HG03439 (cell line): ENCODE results near the gene SUSD6.
"Not testable (repeated sequence)": the region's sequence is repeated elsewhere in the genome, so short reads cannot be mapped to it uniquely, and the experiment has no call there.

Experiments used
- ATAC-seq: cut with Tn5 transposase; IDR thresholded peaks from one replicate; pipeline ENCODE4 v1.9.1; 2021; ENCODE audit warnings: mild to moderate bottlenecking, moderate library complexity; ENCODE audit not compliant: unreplicated experiment

The SUSD6 gene

DNA sequence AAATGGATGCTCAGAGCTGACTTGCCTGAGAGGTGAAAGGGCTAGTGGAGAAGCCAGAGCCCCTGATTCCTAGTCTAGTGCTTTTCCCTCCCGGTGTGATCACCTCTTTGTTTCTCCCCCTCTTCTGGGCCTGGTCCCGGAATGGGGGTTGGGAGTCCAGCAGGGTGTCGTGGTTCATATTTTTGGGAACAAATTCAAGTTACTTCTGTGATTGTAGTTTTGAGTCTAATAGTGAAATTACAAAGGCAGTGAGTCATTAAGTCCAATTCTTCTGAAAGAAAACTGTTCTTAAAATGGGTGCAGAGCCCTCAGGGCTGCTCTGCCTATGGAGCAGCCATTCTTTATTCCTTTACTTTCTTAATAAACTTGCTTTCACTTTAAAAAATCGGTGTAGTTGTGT is 7.6 kb downstream of the SUSD6 start:
- no peak for ATAC-seq

DNA sequence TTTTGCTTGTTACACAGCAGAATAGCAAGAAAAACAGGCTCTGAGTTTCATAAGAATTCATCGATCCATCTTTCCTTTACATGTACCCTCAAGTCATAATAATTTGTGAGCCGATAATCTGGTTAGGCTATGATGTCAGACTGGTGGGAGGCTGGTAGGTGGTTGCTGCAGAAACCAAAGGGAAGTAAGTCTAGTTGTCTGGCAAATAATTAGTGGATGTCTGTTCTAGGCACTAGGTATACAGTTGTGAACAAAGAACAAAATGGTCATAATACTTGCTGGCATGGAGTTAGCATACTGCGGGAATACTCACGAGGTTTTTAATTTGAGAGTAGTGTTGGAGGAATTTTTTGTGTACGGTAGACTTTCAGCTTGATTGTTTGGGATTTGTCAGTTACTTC is 8.8 kb downstream of the SUSD6 start:
- no peak for ATAC-seq

DNA sequence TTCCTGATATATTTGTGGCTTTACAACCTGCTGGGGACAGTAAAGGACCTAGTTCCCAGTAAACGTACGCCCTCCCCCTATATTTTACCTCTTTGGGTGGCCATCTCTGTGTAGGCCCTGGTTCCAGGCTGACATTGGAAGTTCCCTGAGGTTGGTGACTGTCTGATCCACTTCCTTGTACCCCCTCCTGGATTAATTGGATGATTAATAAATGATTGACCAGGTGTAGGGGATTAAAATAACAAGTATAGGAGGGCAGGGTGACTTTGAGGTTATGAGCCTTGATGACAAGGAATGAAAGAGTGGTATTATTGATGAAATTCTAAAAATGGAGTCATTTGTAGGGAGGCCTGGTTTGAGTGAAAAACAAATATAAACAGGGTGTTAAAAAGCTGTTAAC is 9.6 kb downstream of the SUSD6 start:
- no peak for ATAC-seq

DNA sequence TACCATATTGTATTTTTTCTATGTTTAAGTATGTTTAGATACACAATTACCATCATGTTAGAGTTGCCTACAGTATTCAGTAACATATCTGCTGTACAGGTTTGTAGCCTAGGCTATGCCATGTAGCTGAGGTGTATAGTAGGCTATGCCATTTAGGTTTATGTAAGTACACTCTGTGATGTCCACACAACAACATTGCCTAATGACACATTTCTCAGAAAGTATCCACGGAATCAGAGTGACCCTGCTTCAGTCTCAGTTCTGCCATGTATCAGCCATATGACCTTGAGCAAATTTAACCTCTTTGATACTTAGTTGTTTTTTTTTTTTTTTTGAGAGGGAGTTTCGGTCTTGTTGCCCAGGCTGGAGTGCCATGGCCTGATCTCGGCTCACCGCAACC is 12.7 kb downstream of the SUSD6 start:
- ATAC-seq, result no peak

DNA sequence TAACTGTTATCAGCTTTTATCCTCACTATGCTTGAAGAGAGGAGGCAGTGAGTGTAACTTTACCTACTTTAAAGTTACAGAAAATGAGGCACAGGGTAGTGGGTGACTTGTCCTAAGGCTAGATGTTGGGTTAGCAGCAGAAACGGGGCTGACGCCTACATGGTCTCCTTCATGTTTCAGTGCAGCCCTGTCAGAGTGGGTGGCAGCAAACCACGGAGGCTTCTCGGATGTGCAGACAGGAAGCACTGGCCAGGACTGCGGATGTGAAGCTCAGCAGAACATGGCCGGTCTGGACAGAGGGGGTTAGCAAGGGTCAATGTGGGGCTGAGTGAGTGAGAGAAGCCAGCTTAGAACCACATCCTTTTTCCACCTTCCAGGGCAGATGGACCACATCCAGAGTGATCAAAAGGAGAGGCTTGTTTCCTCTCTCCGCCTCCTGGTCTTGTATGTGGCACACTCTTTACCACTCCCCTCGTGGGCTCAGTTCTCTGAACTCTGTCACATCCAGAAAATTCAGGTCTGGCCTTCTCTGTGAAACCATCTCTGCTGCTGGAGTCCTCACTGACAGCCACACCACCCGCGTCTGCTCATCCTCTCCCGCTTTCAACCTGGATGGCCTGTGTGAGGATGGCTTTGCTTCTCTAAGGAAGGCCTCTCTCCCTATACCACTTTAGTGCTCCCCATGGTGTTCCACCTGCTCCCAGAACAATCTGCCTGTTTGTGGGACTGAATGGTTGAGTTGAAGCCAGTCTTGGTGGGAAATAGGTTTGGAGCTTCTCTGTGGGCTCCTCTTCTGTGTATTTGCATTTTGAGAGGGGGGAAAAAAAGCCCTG is 14.1 kb downstream of the SUSD6 start:
- ATAC-seq, result peak; percentile 68

DNA sequence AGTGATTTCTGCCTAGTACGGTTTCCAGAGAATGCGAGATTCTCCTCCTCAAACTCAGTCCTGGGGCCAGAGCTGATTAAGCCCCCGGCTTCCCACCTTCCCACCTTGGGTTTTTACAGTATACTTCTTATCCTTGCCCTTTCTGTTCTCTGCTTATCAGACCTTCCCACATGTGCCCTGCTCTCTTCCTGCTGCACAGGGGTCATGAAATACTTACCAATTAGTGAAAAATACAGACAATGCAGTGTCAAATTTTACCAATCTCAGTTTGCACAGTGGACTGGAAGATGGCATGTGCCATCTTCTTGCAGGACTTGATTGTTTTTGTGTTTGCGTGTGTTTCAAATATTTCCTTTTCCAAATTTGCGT is 14.7 kb downstream of the SUSD6 start:
- ATAC-seq, result no peak

DNA sequence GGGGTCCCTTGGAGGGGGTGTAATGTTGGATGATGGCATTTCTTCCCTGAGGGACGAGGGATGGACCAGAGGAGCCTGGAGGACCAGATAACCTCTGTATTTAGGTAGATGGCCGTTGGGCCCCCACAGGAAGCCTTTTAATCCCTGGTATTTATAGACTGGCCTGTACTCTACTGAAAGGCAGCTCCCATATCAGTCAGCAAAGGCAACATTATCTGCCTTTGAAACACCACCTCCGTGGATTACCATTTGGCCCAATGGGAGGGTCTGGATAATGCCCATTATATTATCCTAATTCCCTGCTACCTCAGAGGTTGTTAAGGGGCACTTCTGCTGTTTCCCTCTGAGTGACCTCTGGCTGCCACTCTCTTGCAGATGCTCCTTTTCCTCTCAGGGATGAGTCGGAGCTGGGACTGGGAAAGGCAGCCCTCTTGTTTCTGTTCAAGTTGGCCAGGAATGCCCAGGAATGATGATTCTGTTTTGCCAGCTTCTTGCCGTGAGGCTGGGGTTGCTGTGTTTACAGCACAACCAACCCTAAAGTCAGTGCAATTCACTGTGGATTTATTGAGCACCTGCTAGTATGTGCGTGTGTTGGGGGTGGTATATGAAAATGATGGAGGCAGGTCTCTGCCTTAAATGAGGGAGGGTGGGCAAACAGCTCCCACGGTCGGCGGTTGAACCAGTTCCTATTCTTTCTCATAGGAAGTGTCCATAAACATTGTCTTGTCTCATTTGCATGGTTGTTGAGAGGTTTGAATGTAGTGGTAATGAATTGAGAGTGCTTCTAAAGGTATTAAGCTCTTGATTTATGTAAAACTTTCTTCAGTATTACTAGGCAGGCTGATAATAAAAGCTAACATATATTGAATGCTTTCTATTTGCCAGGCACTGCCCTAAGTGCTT is 18.1 kb downstream of the SUSD6 start:
- ATAC-seq, result peak; percentile 41

DNA sequence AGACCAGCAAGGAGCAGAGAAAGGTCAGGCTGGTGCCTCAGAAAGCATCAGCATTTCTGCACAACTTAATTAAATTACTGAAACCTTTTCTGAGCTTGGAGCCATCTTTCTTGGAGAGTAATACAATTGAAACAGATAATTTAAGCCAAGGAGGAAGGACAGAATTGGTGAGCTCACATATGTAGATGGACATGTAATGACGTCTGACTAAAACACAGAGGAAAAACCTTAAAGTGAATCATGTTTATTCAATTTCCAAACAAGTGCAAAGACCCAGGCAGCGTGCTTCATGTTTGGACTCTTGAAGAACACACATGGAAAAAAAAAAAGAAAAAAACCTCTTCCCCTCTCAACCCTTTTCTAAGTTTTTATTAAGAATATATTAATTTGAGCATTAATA is 19.0 kb downstream of the SUSD6 start:
- ATAC-seq, result no peak

DNA sequence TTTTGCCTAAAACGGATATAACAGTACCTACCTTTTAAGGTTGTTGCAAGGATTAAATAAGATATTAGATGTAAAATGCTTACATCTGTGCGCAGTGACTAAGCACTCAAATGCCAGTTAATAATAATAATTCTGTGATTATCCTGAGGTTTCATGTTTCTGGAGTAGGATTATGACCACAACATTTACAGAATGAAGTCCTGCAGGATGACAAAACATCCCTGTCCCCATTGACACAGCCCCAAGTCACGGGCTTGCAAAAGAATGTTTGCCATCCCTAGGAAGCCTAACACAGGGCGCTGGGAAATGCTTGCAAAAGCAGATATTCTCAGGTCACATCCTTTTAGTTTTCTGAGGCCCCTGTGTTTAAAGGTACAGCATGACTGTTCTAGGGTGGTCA is 20.1 kb downstream of the SUSD6 start:
- no peak for ATAC-seq

DNA sequence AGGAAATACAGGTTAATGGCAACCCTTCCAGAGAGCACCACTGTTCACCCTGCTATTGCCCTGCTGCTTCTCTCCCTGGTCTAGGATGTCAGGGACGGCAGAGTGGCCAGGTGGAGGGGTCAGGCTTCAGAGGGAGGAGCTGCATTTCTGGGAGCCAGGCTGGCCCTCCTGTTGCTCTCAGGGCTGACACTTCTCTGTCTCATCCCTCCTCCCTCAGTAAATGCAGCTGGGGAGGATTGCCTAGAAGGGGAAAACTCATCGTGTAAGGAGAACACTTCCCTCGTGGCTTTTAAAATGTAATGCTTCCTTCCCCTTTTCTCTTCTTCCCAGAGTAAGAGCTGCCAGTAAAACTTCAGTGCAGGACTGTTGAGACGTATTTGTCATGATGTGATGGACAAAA is 20.8 kb downstream of the SUSD6 start:
- no peak for ATAC-seq

DNA sequence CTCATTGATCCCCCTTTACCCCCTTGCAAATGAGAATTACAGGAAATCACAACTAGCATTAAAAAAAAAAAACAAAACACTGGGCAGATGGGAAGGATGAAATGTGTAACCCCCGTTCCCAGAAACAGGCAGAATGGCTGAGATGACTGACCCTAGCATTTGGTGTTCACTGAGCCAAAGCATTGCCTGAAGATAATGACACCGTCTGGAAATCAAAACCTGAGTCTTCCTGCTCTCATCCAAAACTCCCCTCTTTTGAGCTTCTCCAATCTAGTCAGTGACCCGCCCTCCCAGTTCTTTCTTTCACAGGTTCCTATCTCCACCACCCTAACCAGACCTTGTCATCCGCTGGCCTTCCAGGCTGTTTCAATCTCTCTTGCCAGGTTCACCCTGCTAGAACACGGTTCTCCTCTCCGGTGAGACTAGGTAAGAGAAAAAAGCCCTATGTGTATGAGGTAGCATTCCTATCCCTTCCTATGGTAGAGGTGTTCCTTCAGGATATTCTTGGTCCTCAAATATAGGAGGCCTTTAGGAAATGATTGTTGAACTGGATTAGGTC is 21.3 kb downstream of the SUSD6 start:
- no peak for ATAC-seq

DNA sequence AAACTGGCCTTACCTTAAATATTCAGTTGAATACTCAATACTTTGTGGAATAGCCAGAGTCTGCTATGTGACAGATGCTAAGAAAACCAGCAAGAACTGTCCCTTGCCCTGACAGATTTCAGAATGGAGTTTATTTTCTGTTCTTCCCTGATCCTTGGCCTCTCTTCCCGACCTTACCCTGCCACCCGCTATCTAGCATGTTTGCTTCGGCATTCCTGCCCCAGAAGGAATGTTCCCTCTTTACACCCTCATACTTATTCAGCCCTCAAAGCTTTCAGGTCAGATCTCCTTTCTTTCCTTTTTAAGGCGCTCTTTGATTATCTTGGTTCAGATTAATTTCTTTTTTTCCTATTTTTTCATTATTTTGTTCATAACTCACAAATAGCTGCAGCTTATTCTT is 21.8 kb downstream of the SUSD6 start:
- no peak for ATAC-seq

DNA sequence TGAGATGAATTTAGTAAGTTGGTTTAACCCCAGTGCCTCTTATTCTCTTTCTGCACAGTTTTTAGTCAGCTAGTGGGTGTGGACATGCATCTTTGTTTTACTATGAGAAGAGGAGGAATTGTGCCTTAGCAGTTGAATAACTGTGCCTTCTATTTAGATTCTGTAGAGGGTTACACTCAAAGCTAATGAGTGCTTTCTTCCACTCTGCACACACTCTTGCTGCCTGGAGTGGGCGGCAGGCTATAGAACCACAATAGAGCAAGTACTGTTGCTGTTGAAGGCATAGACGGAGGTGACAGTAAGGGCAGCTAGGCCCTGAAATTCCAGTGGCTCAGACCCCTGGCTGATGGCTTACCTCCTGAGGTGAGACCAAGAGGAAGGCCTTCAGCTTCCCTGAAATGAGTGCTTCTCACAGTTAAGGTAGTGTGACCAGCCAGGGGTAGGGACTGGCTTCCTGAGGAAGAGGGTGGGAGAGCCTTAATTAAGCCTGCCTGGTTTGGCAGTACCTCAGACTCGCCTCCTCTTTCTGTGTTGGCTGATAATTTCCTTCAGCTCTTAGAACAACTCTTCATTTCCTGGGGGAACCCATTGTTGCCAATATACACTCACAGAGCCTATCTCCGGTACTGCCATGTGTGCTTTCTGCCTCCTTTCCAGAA is 24.7 kb downstream of the SUSD6 start:
- no peak for ATAC-seq

DNA sequence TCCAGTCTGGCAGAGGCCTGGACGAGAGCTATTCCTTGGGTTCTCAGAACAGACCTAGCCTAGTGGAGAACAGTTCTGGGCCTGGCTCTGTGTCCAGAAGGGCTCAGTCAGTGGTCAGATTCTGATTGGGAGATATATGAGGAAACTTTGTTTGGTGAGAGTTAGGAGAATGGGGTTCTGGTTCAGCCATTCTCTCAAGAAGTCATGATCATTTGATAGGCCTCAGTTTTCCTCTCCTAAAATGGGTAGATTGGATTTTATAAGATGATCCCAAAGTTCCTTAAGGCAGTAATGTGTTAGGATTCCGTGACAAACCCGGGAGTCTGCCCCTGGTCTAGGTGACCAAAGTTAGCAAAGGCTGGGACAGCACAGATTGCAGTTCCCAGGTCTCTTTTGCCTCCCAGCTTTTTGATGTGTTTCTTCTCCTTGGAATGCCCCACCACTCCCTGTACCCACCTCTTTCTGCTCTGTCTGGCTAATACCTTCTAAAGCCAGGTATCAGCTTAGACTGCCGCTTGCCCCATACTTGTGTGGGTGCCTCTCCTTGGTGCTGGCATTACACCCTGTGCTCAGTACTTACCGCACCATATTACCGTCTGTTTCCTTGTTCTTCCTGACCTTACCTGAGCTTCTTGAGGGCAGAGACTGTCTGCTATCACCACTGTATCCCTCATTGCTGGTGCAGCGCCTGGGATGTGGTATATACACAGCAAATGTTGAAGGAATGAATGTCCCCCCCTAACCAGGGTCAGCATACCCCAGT is 25.5 kb downstream of the SUSD6 start:
- ATAC-seq, result no peak

DNA sequence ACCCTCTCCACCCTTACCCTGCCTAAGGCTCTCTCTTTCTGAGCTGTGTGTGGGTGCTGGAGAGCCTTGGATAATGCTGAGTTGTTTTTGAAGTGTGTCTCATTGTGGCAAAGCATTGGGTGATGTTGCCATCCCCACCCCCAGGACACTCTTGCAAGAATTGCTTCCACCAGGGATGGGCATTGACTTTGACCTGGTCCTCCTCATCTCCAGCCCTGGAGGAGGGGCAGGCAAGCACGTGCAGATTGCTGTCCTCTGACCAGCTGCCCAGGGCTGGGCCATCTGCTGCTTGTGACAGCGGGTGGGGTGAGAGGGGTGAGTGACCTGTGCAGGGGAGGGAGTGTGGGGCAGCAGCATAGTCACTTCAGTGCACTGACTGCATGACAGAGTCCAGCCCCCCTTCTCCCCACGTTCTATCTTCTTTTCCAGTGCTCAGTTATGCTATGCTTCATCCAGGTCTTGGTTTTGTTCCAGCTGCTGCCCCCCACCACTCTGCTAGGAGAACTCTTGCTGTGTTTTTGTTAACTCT is 26.2 kb downstream of the SUSD6 start:
- ATAC-seq, result no peak

DNA sequence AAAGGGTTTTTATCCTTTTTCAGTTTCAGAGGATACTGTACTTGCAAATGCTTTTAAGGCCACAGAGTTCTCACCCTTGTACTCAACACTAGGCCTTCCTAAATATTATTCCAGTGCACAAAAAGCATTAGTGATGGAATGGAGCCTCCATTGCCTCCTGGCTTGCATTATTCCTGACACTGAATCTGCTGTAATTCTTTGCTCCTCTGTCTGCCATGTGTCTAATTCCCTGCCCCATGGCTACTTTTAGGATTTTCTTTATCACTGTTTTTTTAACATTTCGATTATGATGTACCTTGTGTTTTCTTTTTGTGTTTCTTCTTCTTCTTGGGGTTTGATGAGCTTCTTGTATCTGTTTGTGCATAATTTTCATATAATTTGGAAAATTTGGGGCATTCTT is 29.5 kb downstream of the SUSD6 start:
- no peak for ATAC-seq

DNA sequence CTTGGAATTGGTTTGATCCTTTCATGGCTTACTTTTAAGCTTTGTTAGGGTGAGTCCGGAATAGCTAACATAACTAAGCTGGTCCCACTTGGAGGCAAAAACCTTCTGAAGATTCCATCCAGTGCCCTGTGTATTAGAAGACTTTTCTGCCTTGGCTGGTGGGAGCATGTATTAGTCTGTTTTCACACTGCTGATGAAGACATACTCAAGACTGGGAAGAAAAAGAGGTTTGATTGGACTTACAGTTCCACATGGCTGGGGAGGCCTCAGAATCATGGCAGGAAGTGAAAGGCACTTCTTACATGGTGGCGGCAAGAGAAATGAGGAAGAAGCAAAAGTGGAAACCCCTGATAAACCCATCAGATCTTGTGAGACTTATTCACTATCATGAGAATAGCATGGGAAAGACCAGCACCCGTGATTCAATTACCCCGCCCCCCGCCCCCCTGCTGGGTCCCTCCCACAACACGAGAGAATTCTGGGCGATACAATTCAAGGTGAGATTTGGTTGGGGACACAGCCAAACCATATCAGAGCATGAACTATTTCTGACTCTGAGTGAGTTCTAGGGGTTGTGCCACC is 30.9 kb downstream of the SUSD6 start:
- ATAC-seq, result not testable (repeated sequence)

DNA sequence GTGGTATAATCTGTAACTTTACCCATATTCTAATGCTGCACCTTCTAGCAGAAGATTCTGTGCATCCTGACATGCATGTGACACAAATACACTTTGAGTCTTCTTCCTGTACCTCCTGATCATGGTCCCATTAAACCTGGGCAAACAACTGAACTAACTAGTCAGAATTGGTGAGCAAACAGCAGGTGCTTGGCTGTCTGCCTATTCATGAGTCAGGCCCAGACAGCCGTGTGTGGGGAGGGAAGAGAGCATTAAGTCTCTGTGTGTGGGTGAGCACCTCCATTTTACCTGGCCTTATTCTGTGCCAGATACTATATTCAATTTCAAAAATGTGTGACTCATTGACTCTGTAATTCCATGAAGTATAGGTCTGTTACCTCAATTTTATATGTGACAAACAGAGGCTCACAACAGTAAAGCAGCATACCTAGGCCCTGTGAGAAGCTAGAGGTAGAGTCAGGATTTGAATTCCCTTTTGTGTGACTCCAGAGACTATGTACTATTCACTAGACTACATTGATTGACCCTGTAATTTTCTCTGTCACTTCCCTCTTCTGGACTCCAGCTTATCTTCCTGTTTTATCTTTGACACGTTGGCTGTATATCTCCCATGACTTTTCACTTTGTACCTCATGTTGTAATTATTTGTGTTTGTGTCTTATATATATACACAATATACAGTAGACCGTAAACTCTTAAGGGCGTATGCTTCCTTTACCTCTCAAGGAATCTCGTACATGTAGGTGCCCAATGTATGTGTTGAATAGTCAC is 32.2 kb downstream of the SUSD6 start:
- no peak for ATAC-seq

DNA sequence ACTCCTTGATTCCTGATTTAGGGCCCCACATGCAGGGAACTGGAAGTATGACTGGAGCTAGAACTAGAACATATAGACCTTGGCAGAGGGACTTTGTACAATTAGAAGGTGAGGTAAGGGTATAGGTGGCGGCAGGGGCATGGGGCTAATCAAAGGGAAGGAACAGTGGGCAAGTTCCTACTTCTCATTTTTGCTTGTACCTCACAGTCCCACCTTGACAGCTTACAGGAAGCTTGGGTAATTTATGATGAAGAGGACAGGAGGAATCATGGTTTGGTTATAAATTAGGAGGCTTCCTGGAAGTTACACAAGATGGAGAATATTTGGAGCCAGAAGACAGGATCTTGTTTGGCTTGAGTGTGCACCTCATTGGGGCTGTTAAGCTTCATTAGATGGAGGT is 33.4 kb downstream of the SUSD6 start:
- no peak for ATAC-seq
